HG03045 (cell line): ENCODE results near the gene SCGB3A1.

Experiments
- ATAC-seq: cut with Tn5 transposase; IDR thresholded peaks from one replicate; pipeline ENCODE4 v1.9.1; 2021; ENCODE audit warnings: mild to moderate bottlenecking, moderate library complexity; ENCODE audit not compliant: unreplicated experiment

Gene SCGB3A1, protein sequence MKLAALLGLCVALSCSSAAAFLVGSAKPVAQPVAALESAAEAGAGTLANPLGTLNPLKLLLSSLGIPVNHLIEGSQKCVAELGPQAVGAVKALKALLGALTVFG

GRCh38 chr5:180591311-180591887 lies at the start of gene SCGB3A1:
TSS of gene SCGB3A1 (minus strand) at chr5:180591499. CDS start at chr5:180591462, 37 bp downstream.
- no peak for ATAC-seq

DNA sequence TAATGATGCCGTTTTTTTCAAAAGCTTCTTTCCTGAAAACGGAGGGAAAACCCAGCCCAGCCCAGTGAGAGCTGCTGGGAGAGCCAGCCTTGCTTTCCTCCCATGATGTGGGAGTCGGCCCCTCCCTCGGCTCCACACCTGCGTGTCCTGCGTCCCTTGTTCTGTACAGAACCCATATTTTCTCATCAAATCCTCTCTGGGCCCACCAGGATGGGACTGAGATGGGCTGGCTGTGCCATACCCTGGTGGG lies 49.2 kb upstream of the SCGB3A1 start:
- no peak for ATAC-seq

DNA sequence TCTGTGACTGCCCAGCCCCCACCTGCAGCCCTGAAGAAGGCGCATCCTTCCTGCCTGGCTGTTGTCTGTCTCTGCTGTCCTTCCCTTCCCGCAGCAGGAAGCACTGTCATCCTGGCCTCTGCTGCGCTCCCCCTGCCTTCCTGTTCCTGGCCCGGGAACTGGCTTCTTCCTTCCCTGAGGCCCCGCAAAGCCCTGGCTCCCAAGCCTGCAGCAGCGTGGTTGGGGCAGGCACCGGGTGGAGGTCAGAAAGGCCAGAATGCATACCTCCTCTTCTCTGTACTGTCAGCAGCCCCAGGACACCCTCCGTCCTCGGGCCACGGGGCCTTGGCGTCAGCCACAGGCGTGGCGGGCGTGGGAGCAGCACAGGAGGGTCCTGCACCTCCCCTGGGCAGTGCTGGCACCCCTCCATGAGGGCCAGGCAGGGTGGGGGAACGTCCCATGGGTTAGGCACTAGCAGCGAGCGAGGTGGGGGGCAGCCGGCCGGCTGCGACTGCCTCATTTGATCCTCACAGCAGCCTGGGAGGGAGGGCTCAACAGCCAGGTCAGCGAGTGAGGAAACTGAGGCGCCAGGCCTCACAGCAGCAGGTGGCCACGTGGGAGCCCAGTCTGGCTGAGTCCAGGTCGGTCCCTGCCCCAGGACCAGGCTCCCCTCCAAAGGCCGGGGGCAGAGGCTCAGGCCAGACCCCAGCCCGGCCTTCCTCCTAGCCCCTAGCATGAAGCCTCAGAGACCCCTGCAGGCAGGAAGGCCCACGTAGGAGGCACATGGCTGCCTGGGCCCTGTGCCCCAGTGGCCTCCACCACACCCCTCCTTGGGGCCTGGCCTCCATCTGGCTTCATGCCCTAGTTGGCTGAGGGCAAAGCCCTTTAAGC lies 48.7 kb upstream of the SCGB3A1 start:
- no peak for ATAC-seq

DNA sequence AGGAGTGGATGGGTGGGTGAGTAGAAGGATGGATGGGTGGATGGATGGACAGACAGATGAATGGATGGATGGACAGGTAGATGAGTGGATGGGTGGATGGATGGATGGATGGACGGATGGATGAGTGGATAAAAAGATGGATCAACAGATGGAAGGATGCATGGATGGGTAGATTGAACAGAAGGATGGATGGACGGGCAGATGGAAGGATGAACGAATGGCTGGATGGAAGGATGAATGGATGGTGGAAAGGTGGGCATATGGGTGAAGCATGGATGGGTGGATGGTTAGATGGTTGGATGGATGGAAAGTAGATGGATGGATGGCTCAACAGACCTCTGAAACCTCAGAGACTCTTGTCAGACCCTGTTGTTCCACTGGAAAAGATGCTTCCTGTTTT lies 48.0 kb upstream of the SCGB3A1 start:
- ATAC-seq: no peak

DNA sequence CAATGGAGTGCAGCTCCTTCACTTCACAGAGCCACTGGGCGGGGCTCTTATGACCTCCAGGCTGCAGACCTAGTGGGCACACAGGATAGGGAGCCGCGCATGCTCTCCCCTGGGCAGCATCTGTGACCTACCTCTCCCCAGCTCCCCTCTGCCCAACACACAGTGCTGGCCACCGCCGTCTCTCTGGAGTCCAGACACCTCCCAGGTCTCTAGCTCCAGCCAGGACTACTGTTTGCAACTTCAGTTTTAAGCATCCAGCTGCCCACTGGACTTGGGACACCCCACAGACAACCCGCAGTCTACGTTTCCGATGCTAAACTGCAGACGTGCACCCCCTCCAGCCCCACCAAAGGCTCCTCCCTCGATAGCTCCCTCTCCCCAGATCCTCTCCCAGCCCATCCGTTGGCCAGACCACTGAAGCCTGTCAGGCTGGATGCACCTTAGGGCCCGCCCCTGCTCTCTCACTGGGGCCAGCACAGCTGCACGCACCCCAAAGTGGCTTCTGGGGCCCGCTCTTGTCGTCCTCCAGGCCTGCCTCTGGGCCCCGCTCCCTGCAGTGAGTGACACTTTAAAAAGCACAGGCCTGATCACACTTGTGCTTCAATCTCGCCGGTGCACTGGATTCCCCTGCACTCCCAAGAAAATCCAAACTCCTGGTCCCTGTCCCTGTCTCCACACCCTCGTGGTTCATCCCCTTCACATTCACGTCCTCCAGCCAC lies 46.8 kb upstream of the SCGB3A1 start:
- ATAC-seq: no peak

GRCh38 chr5:180636403-180637075 lies 45.2 kb upstream of the SCGB3A1 start:
- no peak for ATAC-seq

GRCh38 chr5:180636016-180636402 lies 44.7 kb upstream of the SCGB3A1 start:
- no peak for ATAC-seq

- no peak for ATAC-seq
These were observed 42.2 kb upstream of the SCGB3A1 start for GRCh38 chr5:180633283-180634177.

- ATAC-seq: no peak
These were observed 41.5 kb upstream of the SCGB3A1 start for GRCh38 chr5:180632768-180633167.

- ATAC-seq: no peak
These were observed 40.5 kb upstream of the SCGB3A1 start for GRCh38 chr5:180631549-180632383.

DNA sequence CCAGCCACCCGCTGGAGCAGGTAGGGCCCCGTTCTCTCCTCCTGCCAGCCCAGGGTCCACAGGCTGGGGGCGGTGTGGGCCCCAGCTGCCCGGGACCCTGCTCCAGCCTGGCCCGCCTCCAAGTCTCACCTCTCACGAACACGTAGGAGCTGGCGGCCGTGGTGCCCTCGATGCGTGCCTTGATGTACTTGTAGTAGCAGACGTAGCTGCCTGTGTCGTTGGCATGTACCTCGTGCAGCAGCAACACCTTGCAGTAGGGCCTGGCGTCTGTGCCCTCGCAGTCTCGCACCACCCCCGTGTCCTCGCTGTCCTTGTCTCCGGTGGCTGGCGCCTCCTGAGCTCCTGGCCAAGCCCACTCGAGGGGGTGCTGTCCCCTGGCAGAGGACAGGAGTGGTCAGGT lies 39.1 kb upstream of the SCGB3A1 start:
- no peak for ATAC-seq

GRCh38 chr5:180629831-180630382 lies 38.6 kb upstream of the SCGB3A1 start:
- ATAC-seq: no peak

DNA sequence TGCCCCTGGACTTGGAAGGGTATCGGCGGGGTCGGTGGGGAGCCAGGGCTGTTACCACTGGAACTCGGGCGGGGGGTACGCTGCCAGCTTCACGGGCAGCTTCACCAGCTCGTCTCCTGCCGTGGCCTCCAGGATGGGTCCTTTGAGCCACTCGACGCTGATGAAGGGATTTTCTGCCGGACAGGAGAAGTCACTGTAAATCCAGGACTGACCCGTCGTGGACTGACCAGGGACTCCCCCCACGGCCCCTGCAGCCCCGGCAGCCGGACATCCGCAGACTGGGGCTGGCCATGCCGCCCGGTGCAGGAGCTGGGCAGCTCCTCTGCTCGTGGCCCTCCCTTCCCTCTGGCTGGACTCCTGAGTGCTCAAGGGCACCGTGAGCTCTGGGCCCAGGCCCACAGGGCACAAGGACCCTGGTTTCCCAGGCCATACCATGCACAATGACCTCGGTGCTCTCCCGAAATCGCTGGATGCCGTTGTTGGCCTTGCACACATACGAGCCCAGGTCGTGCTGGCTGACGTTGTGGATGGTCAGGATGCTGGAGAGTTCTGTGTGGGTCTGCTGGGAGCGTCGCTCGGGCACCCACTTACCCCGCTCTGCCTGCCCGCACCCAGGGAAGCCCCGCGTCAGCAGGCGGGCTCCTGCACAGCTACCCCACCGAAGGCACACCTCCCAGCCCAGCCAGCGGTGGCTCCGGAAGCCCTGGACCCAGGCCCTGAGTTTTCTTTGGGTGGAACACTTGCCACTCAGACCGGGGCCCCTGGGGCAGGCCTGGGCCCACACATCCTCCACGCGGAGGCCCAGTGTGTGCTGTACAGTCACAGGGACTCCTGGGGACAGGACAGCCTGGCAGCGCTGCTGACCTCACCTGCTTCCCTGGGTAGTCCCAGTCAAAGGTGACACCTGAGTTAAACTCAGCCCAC lies 37.8 kb upstream of the SCGB3A1 start:
- no peak for ATAC-seq

DNA sequence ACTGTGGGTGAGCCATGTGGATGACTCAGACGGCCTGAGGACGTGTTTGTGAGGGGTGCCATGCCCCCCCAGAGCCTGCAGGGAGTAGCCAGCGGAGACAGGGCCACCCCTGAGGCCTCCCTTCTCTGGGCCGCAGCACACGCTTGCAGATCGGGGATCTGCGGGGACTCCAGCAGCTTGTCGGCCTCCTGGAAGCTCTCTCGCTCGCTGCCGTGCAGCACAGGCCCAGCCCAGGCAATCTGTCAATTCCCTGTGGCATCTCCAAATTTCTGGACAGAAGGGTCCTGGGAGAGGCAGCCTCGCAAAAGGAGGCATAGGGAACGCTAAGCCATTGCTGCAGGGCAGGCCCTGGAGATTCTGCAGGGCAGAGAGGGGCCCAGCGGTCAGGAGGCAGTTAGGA lies 36.9 kb upstream of the SCGB3A1 start:
- ATAC-seq: no peak

GRCh38 chr5:180627386-180628120 lies 36.3 kb upstream of the SCGB3A1 start:
- no peak for ATAC-seq

DNA sequence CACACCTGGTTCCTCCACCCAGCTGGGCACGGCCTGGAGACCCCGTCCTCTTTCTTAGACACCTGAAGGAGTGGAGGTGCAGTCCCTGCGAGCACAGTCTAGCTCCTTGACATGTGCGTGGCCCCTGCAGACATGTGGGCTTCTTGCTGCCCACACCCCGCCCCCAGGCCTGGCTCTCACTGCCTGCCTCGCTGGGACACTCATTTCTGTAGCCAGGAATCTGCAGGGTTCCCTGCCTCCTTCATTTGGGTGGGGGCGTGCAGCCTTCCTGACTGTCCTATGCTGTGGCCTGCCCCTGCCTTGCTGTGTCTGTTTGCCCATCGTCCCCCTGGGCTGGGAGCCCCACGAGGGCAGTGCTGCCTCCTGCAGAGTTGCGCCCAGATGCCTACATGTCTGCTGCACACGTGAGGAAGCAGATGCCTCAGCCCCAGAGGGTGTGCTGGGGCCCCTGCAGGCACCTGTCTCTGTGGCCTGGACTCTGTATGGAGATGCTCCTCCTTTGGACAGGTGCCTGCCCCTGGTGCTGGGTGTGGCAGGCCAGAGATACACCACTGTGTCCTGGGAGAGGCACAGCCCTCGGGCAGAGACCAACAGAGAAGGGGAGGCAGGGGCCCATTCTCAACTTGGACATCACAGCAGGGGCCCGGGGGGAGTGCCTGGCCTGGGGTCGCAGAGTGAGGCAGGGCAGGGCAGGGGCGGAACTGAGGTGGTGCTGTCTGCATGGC lies 35.5 kb upstream of the SCGB3A1 start:
- no peak for ATAC-seq
